HL-60/S4 treated with retinoic acid at 250 ng/mL for 4 days and 3 days (cell line): ENCODE data around the gene TPP2.

Source experiments
- in situ Hi-C: fragments of 300-500 bp; cut with MboI; formaldehyde crosslinking; loops from 2 replicates; pipeline ENCODE4 v1.7.0; 2022; ENCODE audit warnings: low sequenced_read_pairs

The TPP2 gene

GRCh38 chr13:102596147-102597028, at the start of gene TPP2:
Gene TPP2, plus strand, starts transcription at chr13:102596986. Its CDS starts 53 bp downstream, at chr13:102597039.
- in situ Hi-C loops: loop anchor here (10.0 kb wide), 1 partner anchor 248 kb away; the partner anchor contains the start of gene ERCC5

DNA sequence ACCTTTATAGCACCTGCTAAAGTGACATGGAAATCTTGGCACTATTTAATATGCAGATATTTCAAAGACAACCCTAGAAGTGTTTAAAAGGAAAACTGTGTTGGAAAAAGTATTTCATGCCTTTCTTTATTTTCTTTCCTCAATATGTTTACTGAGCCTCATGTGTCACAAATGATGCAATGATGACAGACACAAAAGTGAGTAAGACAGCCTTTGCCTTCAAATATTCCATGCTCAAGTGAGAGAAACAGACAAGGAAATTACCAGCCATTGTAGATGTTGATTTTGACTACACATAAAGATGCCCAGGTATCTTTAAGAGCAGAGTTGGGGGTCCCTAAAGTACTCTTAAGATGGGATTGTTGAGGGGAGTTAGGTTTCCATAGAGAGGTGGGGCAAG, 48.0 kb upstream of the TPP2 start:
- in situ Hi-C loops: no loop called here

DNA sequence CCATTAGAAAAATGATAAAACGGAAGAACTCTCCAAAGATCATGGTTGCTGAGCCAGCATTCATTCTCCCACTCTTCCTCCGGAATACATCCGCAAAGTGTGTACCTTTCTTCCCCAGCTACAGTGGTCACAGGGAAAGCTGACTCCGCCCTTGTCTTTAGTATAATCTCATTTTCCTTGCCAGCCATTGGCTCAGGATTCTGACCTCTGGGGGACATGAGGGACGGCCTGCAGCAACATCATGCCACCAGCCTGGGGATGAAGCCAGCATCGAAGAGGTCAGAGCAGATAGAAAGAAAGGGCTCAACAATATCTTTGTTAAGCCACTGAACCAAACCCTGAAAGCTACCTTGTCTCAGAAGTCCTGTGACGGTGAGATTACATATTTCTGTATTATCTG, 46.3 kb upstream of the TPP2 start:
- in situ Hi-C loops: no loop called here

DNA sequence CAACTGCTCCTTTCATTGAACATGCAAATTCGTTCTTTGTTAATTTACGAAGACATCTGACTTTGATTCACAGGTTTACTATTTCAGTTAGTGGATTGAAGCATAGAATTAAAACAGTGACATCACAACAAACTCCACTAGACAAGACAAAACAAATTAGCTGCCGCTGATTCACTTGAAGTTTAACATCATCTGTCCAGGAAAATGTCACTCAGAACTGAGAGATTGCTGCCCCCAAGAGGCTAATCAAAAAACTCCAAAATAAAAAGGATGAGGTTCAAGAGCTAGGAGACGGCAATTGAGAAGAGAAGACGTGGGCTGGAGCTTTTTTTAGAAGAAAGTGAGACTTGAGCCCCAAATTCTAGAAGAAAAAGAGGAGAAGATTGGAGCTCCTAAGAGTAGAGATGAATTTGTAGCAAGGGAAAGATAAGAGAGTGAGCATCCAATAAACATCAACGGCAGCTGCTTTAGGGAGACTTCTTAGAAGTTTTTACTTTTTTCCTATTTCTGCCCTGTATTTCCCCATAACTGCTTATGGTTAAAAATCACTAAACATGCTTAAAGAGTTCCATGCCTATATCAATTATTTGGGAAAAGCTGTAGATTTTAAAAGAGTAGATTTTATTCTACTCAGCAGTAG, 40.8 kb upstream of the TPP2 start:
- in situ Hi-C loops: no loop called here

DNA sequence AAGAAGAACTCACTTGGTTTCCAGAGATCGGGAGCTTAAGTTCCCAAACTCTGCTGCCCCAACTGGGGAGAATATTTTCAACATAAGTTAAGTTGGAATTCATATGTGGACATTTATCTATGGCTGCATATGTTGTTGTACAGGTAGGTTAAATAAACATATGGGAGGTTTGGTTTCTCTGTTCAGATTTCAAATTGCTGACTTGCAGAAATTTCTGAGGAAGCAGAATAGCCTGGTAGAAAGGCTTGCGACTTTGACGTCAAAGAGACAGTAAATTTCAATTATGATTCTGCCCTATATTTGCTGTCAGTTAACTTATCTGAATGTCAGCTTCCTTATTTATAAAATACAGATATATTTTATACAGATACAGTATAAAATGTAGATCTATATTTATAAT, 40.0 kb upstream of the TPP2 start:
- in situ Hi-C loops: no loop called here

- in situ Hi-C loops: no loop called here
Observed at GRCh38 chr13:102558029-102558428, 38.8 kb upstream of the TPP2 start.

DNA sequence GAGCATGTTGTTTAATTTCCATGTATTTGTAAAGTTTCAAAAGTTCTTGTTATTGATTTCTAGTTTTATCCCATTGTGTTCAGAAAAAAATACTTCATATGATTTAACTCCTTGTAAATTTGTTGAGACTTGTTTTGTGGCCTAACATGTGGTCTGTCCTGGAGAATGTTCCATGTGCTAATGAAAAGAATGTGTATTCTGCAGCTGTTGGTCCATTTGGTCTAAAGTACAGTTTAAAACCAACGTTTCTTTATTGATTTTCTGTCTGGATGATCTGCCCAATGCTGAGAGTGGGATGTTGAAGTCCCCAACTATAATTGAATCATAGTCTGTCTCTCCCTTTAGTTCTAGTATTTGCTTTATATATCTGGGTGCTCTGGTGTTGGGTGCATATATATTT, 34.9 kb upstream of the TPP2 start:
- in situ Hi-C loops: no loop called here

DNA sequence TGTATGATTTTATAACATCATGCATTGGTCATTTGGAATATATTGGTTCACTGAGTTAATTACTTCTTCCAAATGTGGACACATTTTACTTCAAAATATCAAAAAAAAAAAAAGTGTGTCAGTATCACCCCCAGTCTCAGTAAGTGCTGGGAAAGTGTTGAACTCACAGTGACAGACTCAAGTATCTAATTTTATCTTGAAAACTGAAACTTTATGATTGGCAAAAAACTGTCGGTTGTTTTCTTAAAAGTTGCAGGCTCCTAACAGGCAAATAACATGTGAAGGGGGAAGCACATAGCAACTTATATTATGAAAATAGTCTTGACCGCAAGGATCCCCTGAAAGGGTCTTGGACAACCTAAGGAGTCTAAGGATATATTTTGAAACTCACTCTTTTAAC, 33.5 kb upstream of the TPP2 start:
- in situ Hi-C loops: no loop called here

GRCh38 chr13:102564564-102564963, 32.2 kb upstream of the TPP2 start:
- in situ Hi-C loops: no loop called here

DNA sequence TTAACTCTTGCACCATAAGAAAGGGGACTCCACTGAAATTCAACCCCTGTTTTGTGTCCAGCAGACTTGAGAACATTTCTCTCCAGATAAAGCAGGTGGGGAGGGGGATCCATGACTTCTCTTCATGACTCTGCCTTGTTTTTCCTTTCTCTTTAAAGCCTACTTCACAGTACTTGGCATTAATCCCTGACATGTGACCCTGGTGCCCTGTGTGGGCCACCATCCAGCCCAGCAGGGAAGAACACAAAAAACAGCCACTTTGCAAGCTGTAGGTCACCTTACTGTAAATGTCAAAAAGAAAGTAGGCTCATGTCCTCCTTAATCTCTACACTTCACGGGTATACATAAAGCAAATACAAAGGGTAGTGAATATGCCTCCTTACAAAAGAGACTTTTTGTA, 30.3 kb upstream of the TPP2 start:
- in situ Hi-C loops: no loop called here

DNA sequence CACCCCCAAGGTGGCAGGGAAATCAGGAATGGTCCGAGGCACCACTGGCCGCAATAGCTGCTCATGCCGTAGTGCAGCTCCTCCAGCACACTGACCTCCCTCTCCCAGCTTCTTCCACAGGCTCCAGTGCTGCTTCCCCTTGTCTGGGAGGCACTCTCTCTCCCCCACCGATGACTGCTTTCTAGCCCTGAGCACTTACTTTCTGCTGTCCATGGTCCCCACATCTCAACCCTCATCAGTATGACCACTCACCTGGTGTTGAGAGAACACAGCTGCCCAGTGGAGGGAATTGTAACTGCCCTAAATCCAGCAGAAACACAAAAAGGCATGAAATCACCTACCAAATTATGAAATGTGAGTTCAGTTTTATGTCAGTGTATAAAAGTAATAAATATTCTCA, 28.9 kb upstream of the TPP2 start:
- in situ Hi-C loops: no loop called here

- in situ Hi-C loops: no loop called here
Observed at GRCh38 chr13:102569488-102569887, 27.3 kb upstream of the TPP2 start.

DNA sequence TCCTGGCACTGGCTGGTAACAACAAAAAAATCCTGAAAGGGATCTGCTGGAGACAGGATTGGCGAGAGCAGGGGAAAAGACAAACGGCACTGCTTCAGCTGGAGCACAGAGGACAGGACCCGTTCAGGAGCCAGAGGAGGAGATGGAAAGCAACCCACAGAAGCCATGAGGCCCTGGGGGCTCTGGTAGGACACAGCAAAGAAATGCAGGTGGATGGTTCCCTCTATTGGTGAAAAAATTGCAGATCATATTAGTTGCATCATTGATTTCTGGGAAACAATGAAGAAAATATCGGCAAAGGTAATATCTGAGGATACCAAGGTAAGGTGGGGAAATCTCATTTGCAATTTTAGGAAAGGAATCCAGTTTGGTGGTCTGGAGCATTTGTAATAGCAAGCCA, 25.7 kb upstream of the TPP2 start:
- in situ Hi-C loops: no loop called here

- in situ Hi-C loops: no loop called here
Observed at GRCh38 chr13:102572323-102572722, 24.5 kb upstream of the TPP2 start.

DNA sequence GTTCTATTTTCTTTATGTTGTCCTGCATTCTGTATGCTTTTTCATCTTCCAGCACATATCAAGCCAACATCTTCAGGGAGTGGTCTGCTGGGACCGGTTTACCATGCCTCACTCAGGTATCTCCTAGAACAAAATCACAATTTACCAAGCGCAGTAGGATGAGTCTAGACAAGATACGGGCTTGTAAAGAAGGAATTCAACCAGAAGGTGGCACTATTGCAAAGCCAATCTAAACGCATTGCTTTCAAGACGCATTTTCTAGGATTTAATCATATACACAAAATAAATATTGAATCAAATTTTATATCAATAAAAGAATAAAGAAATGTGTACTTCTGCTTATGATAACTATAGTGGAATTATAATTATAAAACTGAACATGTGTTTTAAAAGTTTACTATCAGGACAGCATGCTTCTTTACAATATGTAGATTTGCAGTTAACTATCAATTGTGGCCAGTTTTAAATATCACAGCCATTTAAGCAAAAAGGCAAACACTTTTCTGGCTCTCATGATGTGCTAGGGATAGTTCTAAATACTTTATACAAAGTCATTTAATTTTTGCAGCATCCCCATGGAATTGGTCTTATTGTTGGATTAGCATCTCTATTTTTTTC, 16.1 kb upstream of the TPP2 start:
- in situ Hi-C loops: no loop called here

DNA sequence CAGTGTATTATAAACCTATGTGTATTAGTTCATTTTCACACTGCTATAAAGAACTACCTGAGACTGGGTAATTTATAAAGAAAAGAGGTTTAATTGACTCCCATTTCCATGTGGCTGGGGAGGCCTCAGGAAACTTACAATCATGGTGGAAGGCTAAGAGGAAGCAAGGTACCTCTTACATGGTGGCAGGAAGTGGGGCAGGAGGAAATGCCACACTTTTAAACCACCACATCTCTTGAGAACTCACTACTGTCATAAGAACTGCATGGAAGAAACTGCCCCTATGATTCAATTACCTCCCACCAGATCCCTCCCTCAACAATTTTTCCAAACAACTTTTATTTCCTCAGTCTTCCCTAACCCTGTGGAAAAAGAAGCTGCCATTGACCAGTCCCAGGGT, 14.5 kb upstream of the TPP2 start:
- in situ Hi-C loops: no loop called here

DNA sequence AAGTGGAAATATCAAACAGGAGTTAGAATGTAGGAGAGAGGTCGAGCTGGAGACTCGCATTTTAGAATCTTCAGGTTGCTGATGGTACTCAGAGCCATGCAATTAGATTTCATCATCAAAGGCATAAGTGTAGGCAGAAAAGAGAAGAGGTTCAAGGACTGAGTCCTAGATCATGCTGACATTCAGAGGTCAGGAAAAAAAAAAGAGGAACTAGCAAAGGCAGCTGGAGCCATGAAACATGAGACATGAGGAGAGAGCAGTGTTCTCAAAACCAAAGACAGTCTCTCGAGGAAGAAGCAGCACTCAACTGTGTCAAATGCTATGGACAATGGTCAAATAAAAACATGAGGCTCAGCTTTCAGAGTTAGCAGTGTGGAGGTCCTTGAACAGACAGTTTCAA, 12.4 kb upstream of the TPP2 start:
- in situ Hi-C loops: no loop called here

DNA sequence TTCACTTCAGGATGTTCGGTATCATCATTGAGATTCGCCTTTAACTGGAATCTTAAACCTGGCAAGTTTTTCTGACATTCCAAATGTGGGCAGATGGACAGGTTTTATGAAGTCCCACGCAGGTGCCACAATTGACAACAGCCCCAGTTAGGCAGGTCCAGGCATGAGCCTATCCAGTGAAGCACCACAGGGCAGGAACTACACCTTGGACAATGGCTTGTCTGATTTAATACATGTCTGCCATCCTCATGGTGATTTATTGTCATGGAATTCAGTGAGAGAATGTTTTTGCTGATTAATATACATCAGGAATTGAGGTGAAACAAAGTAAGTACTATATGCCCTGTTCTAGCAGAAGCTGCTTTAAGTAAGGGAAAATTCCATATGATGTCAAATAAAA, 10.2 kb upstream of the TPP2 start:
- in situ Hi-C loops: no loop called here

GRCh38 chr13:102587916-102588315, 8.9 kb upstream of the TPP2 start:
- in situ Hi-C loops: no loop called here

GRCh38 chr13:102589301-102589822, 7.4 kb upstream of the TPP2 start:
- in situ Hi-C loops: no loop called here

DNA sequence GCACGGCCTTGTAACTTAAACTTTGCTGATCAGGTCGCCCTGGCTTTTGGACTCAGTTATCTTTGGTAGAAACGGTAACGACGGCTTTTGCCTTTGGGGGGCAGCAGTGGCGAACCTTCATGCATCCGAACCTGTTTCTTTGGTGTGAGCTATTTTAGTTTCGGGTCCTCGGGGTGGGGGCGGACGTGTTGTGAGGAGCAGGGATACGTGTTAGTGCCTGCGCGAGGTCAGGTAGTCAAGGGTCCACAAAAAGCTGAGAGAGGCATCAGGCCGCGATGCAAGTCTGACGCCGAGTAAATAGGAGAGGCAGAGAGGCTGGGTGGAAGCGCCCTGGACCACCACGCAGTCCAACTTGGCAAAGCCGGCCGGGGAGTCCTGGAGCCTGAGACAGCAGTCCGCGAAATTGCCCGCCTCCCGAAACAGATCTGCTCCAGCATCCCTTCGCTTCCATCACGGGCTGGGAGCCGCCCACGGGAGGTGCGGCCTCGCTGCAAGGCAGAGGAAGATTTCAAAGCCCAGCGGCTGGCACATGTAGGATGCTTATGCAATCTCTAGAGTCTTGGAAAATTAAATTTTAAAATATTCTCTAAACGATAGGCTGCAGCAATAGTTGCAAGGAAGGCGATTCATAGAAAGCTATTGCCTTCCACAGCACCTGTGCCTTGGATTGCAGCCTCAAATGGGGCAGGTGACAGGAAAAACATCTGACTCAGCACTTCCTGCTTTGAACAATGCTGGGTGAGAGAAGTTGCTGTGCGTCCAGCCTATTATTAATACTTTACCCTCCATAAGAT, 4.6 kb upstream of the TPP2 start:
- in situ Hi-C loops: loop anchor here (10.0 kb wide), 1 partner anchor 253 kb away; the partner anchor contains the start of gene ERCC5
